ENCODE data around the gene HGF.

DNA sequence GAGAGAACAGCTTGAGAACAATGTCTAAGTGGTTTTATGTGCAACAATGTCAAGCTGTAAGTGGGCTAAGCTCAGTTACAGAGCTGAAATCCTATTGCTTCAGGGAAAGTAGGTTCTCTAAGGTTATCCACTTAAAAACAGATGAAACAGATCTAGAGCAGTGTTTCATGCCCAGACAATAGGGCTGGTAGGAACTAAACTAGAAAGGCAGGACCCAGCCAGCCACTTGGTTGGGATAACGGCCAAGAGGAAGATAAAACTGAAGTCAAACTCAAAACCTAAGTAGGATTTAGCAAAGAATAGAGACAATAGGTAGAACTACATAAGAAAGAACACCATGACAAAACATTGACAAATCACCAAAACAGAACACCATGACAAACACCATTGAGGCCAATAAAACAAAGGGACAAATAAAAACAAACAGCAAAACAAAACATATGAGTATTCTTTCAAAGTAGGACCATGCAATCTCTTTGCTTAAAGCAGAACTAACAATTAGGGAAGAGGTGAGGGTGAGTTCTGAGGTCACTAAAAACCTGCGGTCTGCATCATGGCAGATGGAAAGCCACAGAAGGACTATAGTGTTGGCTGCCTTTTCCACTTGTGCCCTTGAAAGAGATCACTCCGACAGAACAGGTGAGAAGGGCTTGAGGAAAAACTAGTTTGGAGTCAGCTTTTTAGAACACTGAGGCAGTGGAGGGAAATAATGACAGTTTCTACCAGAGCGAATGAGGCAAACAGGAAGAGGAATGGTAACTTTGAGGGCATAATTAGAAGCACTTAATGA lies 81.0 kb downstream of the HGF start:
- no peak for TF ChIP-seq CTCF (IDR thresholded peaks at IDR 0.05; ENCODE audit: insufficient read depth, low read length)
- TF ChIP-seq REST (IDR thresholded peaks at IDR 0.05; ENCODE audit: insufficient replicate concordance, low read depth): no peak
- TF ChIP-seq POLR2AphosphoS5 (IDR thresholded peaks at IDR 0.05; ENCODE audit: low read depth): no peak; the same call in 1 of the 2 replicates

Measured in HL-60 (cell line).